Measurements from ENCODE around the gene CHRM4. TPM values are rescaled to one million over a fixed set of nuclear protein-coding genes. Genes with fewer than 3 reads are reported as not detected.

The CHRM4 gene
- total RNA-seq, 1 donor from 2014 or later: 0.27 TPM

DNA sequence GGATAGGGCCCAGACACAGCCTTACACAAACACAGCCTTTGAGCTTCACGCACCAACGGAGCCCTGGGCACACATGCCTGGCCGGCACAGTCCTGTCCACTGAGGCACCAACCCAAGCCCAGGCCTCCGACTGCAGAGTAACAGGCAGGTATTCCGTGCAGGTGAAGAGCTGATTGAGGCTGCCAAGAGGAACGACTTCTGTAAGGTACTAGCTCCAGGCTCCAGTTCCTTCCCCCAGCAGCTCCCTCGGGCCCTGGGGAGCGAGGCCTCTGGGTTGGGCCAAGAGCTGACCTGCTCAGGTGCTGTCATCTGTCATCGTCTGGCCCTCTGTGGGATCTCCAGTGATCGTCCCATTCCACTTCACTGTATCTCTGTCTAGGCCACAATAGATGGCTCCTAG, 13.3 kb downstream of the CHRM4 start:
- DNase-seq (ENCODE audit: low read depth) (no peak), FAIRE-seq (no peak)
- TF ChIP-seq EZH2 (IDR thresholded peaks at IDR 0.05; ENCODE audit: insufficient read depth, low read length): no peak
- TF ChIP-seq, protein P1, sequence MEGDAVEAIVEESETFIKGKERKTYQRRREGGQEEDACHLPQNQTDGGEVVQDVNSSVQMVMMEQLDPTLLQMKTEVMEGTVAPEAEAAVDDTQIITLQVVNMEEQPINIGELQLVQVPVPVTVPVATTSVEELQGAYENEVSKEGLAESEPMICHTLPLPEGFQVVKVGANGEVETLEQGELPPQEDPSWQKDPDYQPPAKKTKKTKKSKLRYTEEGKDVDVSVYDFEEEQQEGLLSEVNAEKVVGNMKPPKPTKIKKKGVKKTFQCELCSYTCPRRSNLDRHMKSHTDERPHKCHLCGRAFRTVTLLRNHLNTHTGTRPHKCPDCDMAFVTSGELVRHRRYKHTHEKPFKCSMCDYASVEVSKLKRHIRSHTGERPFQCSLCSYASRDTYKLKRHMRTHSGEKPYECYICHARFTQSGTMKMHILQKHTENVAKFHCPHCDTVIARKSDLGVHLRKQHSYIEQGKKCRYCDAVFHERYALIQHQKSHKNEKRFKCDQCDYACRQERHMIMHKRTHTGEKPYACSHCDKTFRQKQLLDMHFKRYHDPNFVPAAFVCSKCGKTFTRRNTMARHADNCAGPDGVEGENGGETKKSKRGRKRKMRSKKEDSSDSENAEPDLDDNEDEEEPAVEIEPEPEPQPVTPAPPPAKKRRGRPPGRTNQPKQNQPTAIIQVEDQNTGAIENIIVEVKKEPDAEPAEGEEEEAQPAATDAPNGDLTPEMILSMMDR (IDR thresholded peaks at IDR 0.05; ENCODE audit: insufficient read depth, low read depth, low read length): no peak
- H3K36me3 ChIP-seq (ENCODE audit: insufficient read depth, low read length): no peaks in the 10 kb centered on the region
- H3K4me1 Mint-ChIP-seq (ENCODE audit: low read depth, unreplicated experiment): no peaks in the 10 kb centered on the region
- no peak overlapping the region for H3K27ac ChIP-seq (ENCODE audit: low read depth, low read length)
- H3K79me2 ChIP-seq (ENCODE audit: insufficient read depth, low read length): peaks cover 14% of the 10 kb centered on the region
- H3K4me3 ChIP-seq (ENCODE audit: insufficient read depth, low read depth, low read length): no peak overlapping the region
- H3K4me3 Mint-ChIP-seq (ENCODE audit: unreplicated experiment): no peak overlapping the region
- H3K4me1 ChIP-seq (ENCODE audit: insufficient read depth, low read length): peaks cover 11% of the 10 kb centered on the region
- H3K27me3 ChIP-seq (ENCODE audit: insufficient read depth, low read length): no peaks in the 10 kb centered on the region
- peaks cover 8% of the 10 kb centered on the region for H4K20me1 ChIP-seq (ENCODE audit: insufficient read depth, low read length)
- no peaks in the 10 kb centered on the region for H3K27me3 Mint-ChIP-seq (ENCODE audit: low read depth, unreplicated experiment)
- no peak overlapping the region for H3K4me2 ChIP-seq (ENCODE audit: low read length)
- H3K27ac Mint-ChIP-seq (ENCODE audit: unreplicated experiment): no peak overlapping the region
- no peaks in the 10 kb centered on the region for H3K9me3 ChIP-seq (ENCODE audit: insufficient read depth, low read depth, low read length)
- H2AFZ ChIP-seq (ENCODE audit: low read depth, low read length): no peak overlapping the region
- no peaks in the 10 kb centered on the region for H3K9me3 Mint-ChIP-seq (ENCODE audit: unreplicated experiment)
- peaks cover 12% of the 10 kb centered on the region for H3K36me3 Mint-ChIP-seq (ENCODE audit: low read depth, unreplicated experiment)
- no peak overlapping the region for H3K9ac ChIP-seq (ENCODE audit: low read length)

DNA sequence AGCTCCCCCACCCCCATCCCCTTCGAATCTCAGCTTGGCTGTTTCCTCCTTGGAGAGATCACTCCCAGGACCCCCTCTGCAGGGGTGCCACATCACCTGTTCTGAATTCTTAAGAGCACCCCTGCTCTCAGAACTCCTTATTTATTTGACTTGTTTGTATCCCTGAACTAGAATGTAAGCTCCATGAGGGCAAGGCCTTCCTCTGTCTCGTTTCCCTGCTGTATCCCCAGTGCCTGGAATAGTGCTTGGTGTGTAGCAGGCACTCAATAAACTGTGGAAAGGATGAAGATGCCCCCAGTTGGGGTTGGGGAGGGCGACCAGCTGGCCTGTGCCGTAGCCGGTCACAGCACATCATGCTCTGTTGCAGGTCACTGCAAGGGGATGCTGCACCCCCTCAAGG, 13.7 kb downstream of the CHRM4 start:
- H3K27me3 Mint-ChIP-seq (ENCODE audit: low read depth, unreplicated experiment): no peaks in the 10 kb centered on the region
- no peaks in the 10 kb centered on the region for H3K9me3 Mint-ChIP-seq (ENCODE audit: unreplicated experiment)
- Histone ChIP-seq H4K20me1 (ENCODE audit: insufficient read depth, low read length) (peaks cover 4% of the 10 kb centered on the region), H3K9ac (ENCODE audit: low read length) (no peak overlapping the region), H2AFZ (ENCODE audit: low read depth, low read length) (no peak overlapping the region), H3K9me3 (ENCODE audit: insufficient read depth, low read depth, low read length) (no peaks in the 10 kb centered on the region), H3K36me3 (ENCODE audit: insufficient read depth, low read length) (no peaks in the 10 kb centered on the region), H3K27me3 (ENCODE audit: insufficient read depth, low read length) (no peaks in the 10 kb centered on the region), H3K4me3 (ENCODE audit: insufficient read depth, low read depth, low read length) (no peak overlapping the region), H3K27ac (ENCODE audit: low read depth, low read length) (no peak overlapping the region), H3K79me2 (ENCODE audit: insufficient read depth, low read length) (peaks cover 10% of the 10 kb centered on the region), H3K4me2 (ENCODE audit: low read length) (no peak overlapping the region), H3K4me1 (ENCODE audit: insufficient read depth, low read length) (peaks cover 10% of the 10 kb centered on the region)
- no peak for DNase-seq (ENCODE audit: low read depth)
- H3K4me1 Mint-ChIP-seq (ENCODE audit: low read depth, unreplicated experiment): no peaks in the 10 kb centered on the region
- H3K4me3 Mint-ChIP-seq (ENCODE audit: unreplicated experiment): no peak overlapping the region
- no peak overlapping the region for H3K27ac Mint-ChIP-seq (ENCODE audit: unreplicated experiment)
- peaks cover 12% of the 10 kb centered on the region for H3K36me3 Mint-ChIP-seq (ENCODE audit: low read depth, unreplicated experiment)
- FAIRE-seq: no peak
- TF ChIP-seq EZH2 (IDR thresholded peaks at IDR 0.05; ENCODE audit: insufficient read depth, low read length): no peak
- TF ChIP-seq, protein P1 (IDR thresholded peaks at IDR 0.05; ENCODE audit: insufficient read depth, low read depth, low read length): no peak

DNA sequence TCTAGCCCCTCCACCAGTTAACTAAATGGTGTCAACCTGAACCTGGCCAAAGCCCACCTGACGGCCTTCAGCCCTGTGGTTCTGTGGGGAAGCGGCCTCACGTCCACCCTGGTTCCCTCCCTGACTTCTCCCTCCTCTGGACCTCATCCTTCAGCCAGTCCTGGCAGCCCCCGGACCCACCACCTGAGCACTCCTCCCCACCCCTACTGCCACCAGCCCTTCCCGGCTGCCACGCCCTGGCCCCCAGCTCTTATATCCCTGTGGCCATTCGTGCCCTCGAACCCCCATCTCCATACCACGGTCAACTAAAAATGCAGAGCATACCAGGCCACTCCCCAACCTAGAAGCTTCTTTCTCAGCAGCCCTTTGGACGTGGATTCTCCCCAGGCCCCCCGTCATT, 14.3 kb downstream of the CHRM4 start:
- peaks cover 5% of the 10 kb centered on the region for H3K4me1 ChIP-seq (ENCODE audit: insufficient read depth, low read length)
- H3K4me3 ChIP-seq (ENCODE audit: insufficient read depth, low read depth, low read length): no peak overlapping the region
- no peaks in the 10 kb centered on the region for H4K20me1 ChIP-seq (ENCODE audit: insufficient read depth, low read length)
- H3K27ac ChIP-seq (ENCODE audit: low read depth, low read length): no peak overlapping the region
- Mint-ChIP-seq H3K4me3 (ENCODE audit: unreplicated experiment) (no peak overlapping the region), H3K4me1 (ENCODE audit: low read depth, unreplicated experiment) (no peaks in the 10 kb centered on the region), H3K27ac (ENCODE audit: unreplicated experiment) (peak overlapping the region; percentile 12), H3K9me3 (ENCODE audit: unreplicated experiment) (no peaks in the 10 kb centered on the region), H3K36me3 (ENCODE audit: low read depth, unreplicated experiment) (peaks cover 14% of the 10 kb centered on the region), H3K27me3 (ENCODE audit: low read depth, unreplicated experiment) (no peaks in the 10 kb centered on the region)
- no peak overlapping the region for H3K9ac ChIP-seq (ENCODE audit: low read length)
- no peaks in the 10 kb centered on the region for H3K36me3 ChIP-seq (ENCODE audit: insufficient read depth, low read length)
- H2AFZ ChIP-seq (ENCODE audit: low read depth, low read length): no peak overlapping the region
- no peak for TF ChIP-seq EZH2 (IDR thresholded peaks at IDR 0.05; ENCODE audit: insufficient read depth, low read length)
- TF ChIP-seq, protein P1 (IDR thresholded peaks at IDR 0.05; ENCODE audit: insufficient read depth, low read depth, low read length): no peak
- H3K27me3 ChIP-seq (ENCODE audit: insufficient read depth, low read length): no peaks in the 10 kb centered on the region
- no peaks in the 10 kb centered on the region for H3K9me3 ChIP-seq (ENCODE audit: insufficient read depth, low read depth, low read length)
- DNase-seq (ENCODE audit: low read depth) (no peak), FAIRE-seq (no peak)
- no peak overlapping the region for H3K4me2 ChIP-seq (ENCODE audit: low read length)
- H3K79me2 ChIP-seq (ENCODE audit: insufficient read depth, low read length): peaks cover 5% of the 10 kb centered on the region
